Neural progenitor cell (in vitro differentiated cells): ENCODE results near the gene PTGES2.

Experiments
- CTCF ChIP-seq: fragments of 200-600 bp; sonication (generic); IDR thresholded peaks from 2 replicates; pipeline ENCODE4 v1.5.1; 2017; ENCODE audit warnings: antibody characterized with exemption, mild to moderate bottlenecking
- EZH2 ChIP-seq: fragments of 200-600 bp; sonication (generic); IDR thresholded peaks from 2 replicates; pipeline ENCODE4 v1.6.1; 2017; ENCODE audit warnings: antibody characterized with exemption, mild to moderate bottlenecking, moderate library complexity

- TF ChIP-seq CTCF: no peak
- TF ChIP-seq EZH2: no peak
These were observed 36.9 kb upstream of the PTGES2 start for GRCh38 chr9:128164307-128164885.
